CD4-positive, alpha-beta T cell (primary cell): Measurements from ENCODE around the gene PRUNE1. TPM values are rescaled to one million over a fixed set of nuclear protein-coding genes. Genes with fewer than 3 reads are reported as not detected.

ENCODE experiments used
- ATAC-seq: fragments of 200-7000 bp; cut with Tn5 transposase; one replicate; pipeline ENCODE4 v1.10.0; 2022; ENCODE audit warnings: mild to moderate bottlenecking; ENCODE audit not compliant: poor library complexity
- CTCF ChIA-PET: fragments of 350-600 bp; sonication (Branson Sonifier 250); formaldehyde crosslinking; loops from one replicate; lab custom pipeline; 2021; ENCODE audit warnings: antibody characterized with exemption, inconsistent platforms; lab: Charles Lee
- POLR2A ChIA-PET: fragments of 350-600 bp; sonication (Branson Sonifier 250); formaldehyde crosslinking; loops from one replicate; lab custom pipeline; 2021; ENCODE audit warnings: antibody characterized with exemption, inconsistent platforms; lab: Charles Lee
- DNase-seq, 14 experiments: peaks; one replicate each; pipeline ENCODE4 v3.0.0-alpha.2; 2013 to 2020; ENCODE audit warnings: mixed read lengths in 2 of 14
- H3K27ac ChIP-seq, 2 donors: one replicate each; pipeline versions ENCODE4 v1.5.1 to v1.7.0; 2013; ENCODE audit warnings: low read length in 2 of 2, low read depth in 1 of 2, mild to moderate bottlenecking in 1 of 2
- H3K27me3 ChIP-seq, 2 experiments: 1 replicate in 1 of 2; 2 replicates in 1 of 2; pipeline versions ENCODE4 v1.6.1 to v1.7.0; 2013; ENCODE audit warnings: low read length in 2 of 2, control low read depth in 1 of 2, mild to moderate bottlenecking in 1 of 2, moderate library complexity in 1 of 2; ENCODE audit not compliant: insufficient read depth in 2 of 2, control insufficient read depth in 1 of 2
- H3K36me3 ChIP-seq: one replicate; pipeline ENCODE4 v1.6.1; 2013; ENCODE audit warnings: low read length, control low read depth; ENCODE audit not compliant: insufficient read depth
- H3K4me1 ChIP-seq: one replicate; pipeline ENCODE4 v1.6.1; 2013; ENCODE audit warnings: low read length, control low read depth; ENCODE audit not compliant: insufficient read depth
- H3K4me3 ChIP-seq: one replicate; pipeline ENCODE4 v1.5.1; 2013; ENCODE audit warnings: mild to moderate bottlenecking, low read length, moderate library complexity
- H3K9me3 ChIP-seq, 2 experiments: 1 replicate in 1 of 2; 2 replicates in 1 of 2; pipeline versions ENCODE4 v1.6.1 to v1.7.0; 2013; ENCODE audit warnings: low read length in 2 of 2, mild to moderate bottlenecking in 2 of 2, control low read depth in 1 of 2, moderate library complexity in 1 of 2; ENCODE audit not compliant: control insufficient read depth in 1 of 2, insufficient read depth in 1 of 2
- H3K27ac Mint-ChIP-seq: one replicate; pipeline ENCODE4 v1.8.0; 2020; ENCODE audit warnings: mixed read lengths
- H3K27me3 Mint-ChIP-seq: one replicate; pipeline ENCODE4 v1.8.0; 2021; ENCODE audit warnings: mixed read lengths
- H3K36me3 Mint-ChIP-seq: one replicate; pipeline ENCODE4 v1.8.0; 2021; ENCODE audit warnings: low read depth, mixed read lengths
- H3K4me1 Mint-ChIP-seq: one replicate; pipeline ENCODE4 v1.8.0; 2021; ENCODE audit warnings: low read depth, mixed read lengths
- H3K4me3 Mint-ChIP-seq: one replicate; pipeline ENCODE4 v1.8.0; 2020; ENCODE audit warnings: mild to moderate bottlenecking, mixed read lengths
- H3K9me3 Mint-ChIP-seq: one replicate; pipeline ENCODE4 v1.8.0; 2020; ENCODE audit warnings: mixed read lengths
- CTCF ChIP-seq: fragments of 200-600 bp; IDR thresholded peaks from one replicate; pipeline ENCODE4 v1.8.0; 2022; ENCODE audit warnings: antibody characterized with exemption, mild to moderate bottlenecking
- intact Hi-C, 2 experiments: fragments of 100-400 bp; cut with DNase I in 1 of 2; cut with micrococcal nuclease in 1 of 2; formaldehyde crosslinking; loops; one replicate each; pipeline versions ENCODE4 v1.15.1 to v1.9.0; 2023 to 2025; cut with DNase I, micrococcal nuclease
- total RNA-seq, 174 experiments: library from RNA in 2 of 174; stranded (reverse) in 2 of 174; gene quantifications; one replicate each; pipeline ENCODE4 v1.2.3 and lab custom pipeline; 2021 to 2026

Gene PRUNE1
- total RNA-seq, 2 experiments from 2014 or later, result 10.9 to 12.1 TPM

- no peaks in the 10 kb centered on the region for H3K27me3 Mint-ChIP-seq
- H3K27ac Mint-ChIP-seq, result no peak overlapping the region
- intact Hi-C loops, result no loop called here
- H3K4me3 Mint-ChIP-seq, result no peak overlapping the region
- no peaks in the 10 kb centered on the region for H3K9me3 Mint-ChIP-seq
- DNase-seq, result no peak
- no peak for TF ChIP-seq CTCF
- POLR2A ChIA-PET, result interaction anchor here (1.2 kb wide), 1 partner anchor 602 kb away, joined by 3 read pairs; no protein-coding TSS in a partner anchor
- Histone ChIP-seq H3K9me3 (no peaks in the 10 kb centered on the region), H3K27me3 (no peaks in the 10 kb centered on the region), H3K4me1 (peaks cover 12% of the 10 kb centered on the region), H3K4me3 (no peak overlapping the region), H3K36me3 (peaks cover 74% of the 10 kb centered on the region), H3K27ac (no peak overlapping the region)
- peaks cover 92% of the 10 kb centered on the region for H3K36me3 Mint-ChIP-seq
- ATAC-seq, result no peak
- peaks cover 11% of the 10 kb centered on the region for H3K4me1 Mint-ChIP-seq
- CTCF ChIA-PET, result interaction anchor here (1.3 kb wide), 1 partner anchor 13 kb away, joined by 4 read pairs; no protein-coding TSS in a partner anchor
These were observed 42.2 kb upstream of the PRUNE1 start for GRCh38 chr1:150966011-150966410.

GRCh38 chr1:150967936-150968335 is 40.3 kb upstream of the PRUNE1 start:
- Mint-ChIP-seq H3K36me3 (peaks cover 79% of the 10 kb centered on the region), H3K27me3 (no peaks in the 10 kb centered on the region)
- CTCF ChIA-PET, result interaction anchor here (0.6 kb wide), 1 partner anchor 33 kb away, joined by 3 read pairs; no protein-coding TSS in a partner anchor

GRCh38 chr1:150968491-150968890 is 39.8 kb upstream of the PRUNE1 start:
- no peaks in the 10 kb centered on the region for H3K27me3 Mint-ChIP-seq
- ChIA-PET CTCF (interaction anchor here (0.6 kb wide), 1 partner anchor 32 kb away, joined by 3 read pairs; no protein-coding TSS in a partner anchor), POLR2A (interaction anchor here (0.6 to 1.1 kb wide), 3 partner anchors 10 to 20 kb away, joined by 3 read pairs; no protein-coding TSS in a partner anchor)
- no peak for ATAC-seq
- H3K27ac ChIP-seq, result no peak overlapping the region
- intact Hi-C loops, result no loop called here
- no peak overlapping the region for H3K4me3 Mint-ChIP-seq
- H3K27me3 ChIP-seq, result no peaks in the 10 kb centered on the region
- H3K4me1 ChIP-seq, result peaks cover 37% of the 10 kb centered on the region
- no peak overlapping the region for H3K4me3 ChIP-seq
- TF ChIP-seq CTCF, result no peak
- peak overlapping the region; percentile 92 for H3K27ac Mint-ChIP-seq
- peaks cover 35% of the 10 kb centered on the region for H3K4me1 Mint-ChIP-seq
- H3K36me3 Mint-ChIP-seq, result peaks cover 77% of the 10 kb centered on the region
- DNase-seq, result no peak
- no peaks in the 10 kb centered on the region for H3K9me3 Mint-ChIP-seq
- peaks cover 51% of the 10 kb centered on the region for H3K36me3 ChIP-seq
- no peaks in the 10 kb centered on the region for H3K9me3 ChIP-seq

More at GRCh38 chr1:150967936-150968335, 40.3 kb upstream of the PRUNE1 start:
- POLR2A ChIA-PET, result interaction anchor here (0.9 to 1.1 kb wide), 2 partner anchors 9 to 20 kb away, joined by 3 read pairs; no protein-coding TSS in a partner anchor
- Histone ChIP-seq H3K27me3 (no peaks in the 10 kb centered on the region), H3K36me3 (peaks cover 55% of the 10 kb centered on the region), H3K27ac (no peak overlapping the region), H3K4me3 (no peak overlapping the region), H3K4me1 (peaks cover 31% of the 10 kb centered on the region), H3K9me3 (no peaks in the 10 kb centered on the region)
- H3K4me1 Mint-ChIP-seq, result peaks cover 30% of the 10 kb centered on the region
- no peak for TF ChIP-seq CTCF
- H3K4me3 Mint-ChIP-seq, result no peak overlapping the region
- H3K27ac Mint-ChIP-seq, result no peak overlapping the region
- DNase-seq (no peak), ATAC-seq (no peak)
- intact Hi-C loops, result no loop called here
- H3K9me3 Mint-ChIP-seq, result no peaks in the 10 kb centered on the region
